ENCODE measurements around the gene ATP5F1D. TPM values are rescaled to one million over a fixed set of nuclear protein-coding genes. Genes with fewer than 3 reads are reported as not detected.

The ATP5F1D gene
- total RNA-seq, 2 donors from 2014 or later: 193 to 269 TPM

GRCh38 chr19:1279782-1280341 is 38.3 kb downstream of the ATP5F1D start:
- Histone ChIP-seq H3K9me3 (no peaks in the 10 kb centered on the region), H3K27ac (no peak overlapping the region), H3K27me3 (peaks cover 0 to 6% of the 10 kb centered on the region in 2 donors), H3K4me1 (peaks cover 0 to 14% of the 10 kb centered on the region in 2 donors), H3K4me3 (no peak overlapping the region), H3K36me3 (peaks cover 13% of the 10 kb centered on the region)
- peak; percentile 84 for DNase-seq (ENCODE audit: low spot score)
- TF ChIP-seq CTCF (IDR thresholded peaks at IDR 0.05): peak; percentile 89 to 98

- Histone ChIP-seq H3K9me3 (no peaks in the 10 kb centered on the region), H3K4me1 (peaks cover 0 to 10% of the 10 kb centered on the region in 2 donors), H3K27me3 (peaks cover 0 to 12% of the 10 kb centered on the region in 2 donors), H3K4me3 (no peak overlapping the region), H3K27ac (no peak overlapping the region), H3K36me3 (peaks cover 9% of the 10 kb centered on the region)
- no peak for DNase-seq (ENCODE audit: low spot score)
- no peak for TF ChIP-seq CTCF (IDR thresholded peaks at IDR 0.05)
Measured at GRCh38 chr19:1280636-1281568, 39.4 kb downstream of the ATP5F1D start.

DNA sequence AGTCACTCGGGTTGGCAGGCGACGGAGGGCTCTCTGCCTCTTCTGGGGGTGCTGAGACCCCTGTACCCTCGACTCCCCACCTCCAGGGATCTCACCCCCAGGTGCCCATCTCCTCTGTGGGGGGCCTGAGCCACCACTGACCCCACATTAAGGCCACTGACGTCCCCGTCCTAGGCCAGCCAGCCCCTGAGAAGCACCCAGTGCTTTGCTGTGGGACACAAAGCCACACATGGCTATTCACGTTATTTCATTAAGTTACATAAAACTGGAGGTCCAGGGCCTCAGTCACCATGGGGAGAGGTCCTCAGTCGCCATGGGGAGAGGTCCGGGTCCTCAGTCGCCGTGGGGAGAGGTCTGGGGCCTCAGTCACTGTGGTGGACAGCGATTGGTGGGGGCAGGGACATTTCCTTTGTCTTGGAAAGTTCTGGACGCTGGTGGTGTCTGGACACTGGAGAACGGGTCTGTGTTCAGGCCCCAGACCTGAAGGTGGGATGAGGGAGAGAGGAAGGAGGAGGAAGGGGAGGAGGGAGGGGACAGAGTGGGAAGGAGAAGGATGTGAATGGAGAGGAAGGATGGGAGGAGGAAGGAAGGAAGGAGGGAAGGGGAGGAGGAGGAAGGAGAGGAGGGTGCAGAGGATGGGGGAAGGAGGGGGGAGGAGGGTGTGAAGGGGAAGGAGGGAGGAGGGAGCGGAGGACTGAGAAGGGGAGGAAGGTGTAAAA is 40.2 kb downstream of the ATP5F1D start:
- peaks cover 4 to 16% of the 10 kb centered on the region in 2 donors for H3K27me3 ChIP-seq
- H3K9me3 ChIP-seq: no peaks in the 10 kb centered on the region
- H3K36me3 ChIP-seq: peaks cover 9% of the 10 kb centered on the region
- H3K4me1 ChIP-seq: peaks cover 0 to 2% of the 10 kb centered on the region in 2 donors
- H3K4me3 ChIP-seq: no peak overlapping the region
- no peak for TF ChIP-seq CTCF (IDR thresholded peaks at IDR 0.05)
- no peak overlapping the region for H3K27ac ChIP-seq
- no peak for DNase-seq (ENCODE audit: low spot score)

DNA sequence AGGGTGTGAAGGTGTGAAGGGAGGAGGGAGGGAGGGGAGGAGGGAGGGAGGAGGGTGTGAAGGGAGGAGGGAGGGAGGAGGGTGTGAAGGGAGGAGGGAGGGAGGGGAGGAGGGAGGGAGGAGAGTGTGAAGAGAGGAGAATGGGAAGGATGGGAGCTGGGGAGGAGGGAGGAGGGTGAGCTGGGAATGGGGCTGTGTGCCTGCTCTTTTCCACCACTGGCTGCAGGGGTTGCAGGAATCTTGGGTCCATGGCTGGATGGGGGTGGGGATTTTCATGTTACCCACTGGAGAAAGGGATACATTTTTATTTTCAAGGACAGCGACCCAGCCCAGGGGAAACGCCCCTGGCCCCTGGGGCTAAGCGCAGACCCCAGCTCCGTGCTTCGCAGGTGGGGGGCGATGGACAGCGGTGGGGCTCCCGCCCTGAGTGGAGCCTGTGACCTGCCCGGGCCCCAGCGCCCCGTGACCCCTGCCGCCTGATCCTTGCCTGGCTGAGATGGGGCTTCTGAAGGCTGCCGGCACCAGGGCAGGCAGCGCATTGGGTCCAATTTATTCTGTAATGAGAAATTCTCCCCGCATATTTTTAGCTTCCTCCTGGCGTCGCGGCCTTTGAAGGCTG is 41.1 kb downstream of the ATP5F1D start:
- no peaks in the 10 kb centered on the region for H3K9me3 ChIP-seq

More for the DNA sequence above, 41.1 kb downstream of the ATP5F1D start:
- Histone ChIP-seq H3K27me3 (peaks cover 8 to 26% of the 10 kb centered on the region in 2 donors), H3K4me3 (no peak overlapping the region), H3K4me1 (peaks cover 0 to 6% of the 10 kb centered on the region in 2 donors), H3K27ac (no peak overlapping the region), H3K36me3 (peaks cover 9% of the 10 kb centered on the region)
- DNase-seq (ENCODE audit: low spot score): no peak
- no peak for TF ChIP-seq CTCF (IDR thresholded peaks at IDR 0.05)
